Upper lobe of left lung (tissue), 6 donors: Measurements from ENCODE around the gene TM4SF18. TPM values are rescaled to one million over a fixed set of nuclear protein-coding genes. Genes with fewer than 3 reads are reported as not detected.

Experiments used
- ATAC-seq, 2 donors: fragments of 200-7000 bp; cut with Tn5 transposase; one replicate each; pipeline ENCODE4 v1.9.1; 2022; ENCODE audit warnings: mild to moderate bottlenecking in 2 of 2, moderate library complexity in 2 of 2; ENCODE audit not compliant: low FRiP score in 2 of 2
- DNase-seq, 2 donors: peaks; one replicate each; pipeline ENCODE4 v3.0.0-alpha.2; 2019 to 2020
- H3K27ac ChIP-seq, 4 donors: fragments of 200-600 bp; sonication (generic); one replicate each; pipeline ENCODE4 v1.5.1; 2016 to 2019
- H3K27me3 ChIP-seq, 4 donors: fragments of 200-600 bp; sonication (generic); one replicate each; pipeline ENCODE4 v1.5.1; 2017 to 2019
- H3K36me3 ChIP-seq, 4 donors: fragments of 200-600 bp; sonication (generic); one replicate each; pipeline ENCODE4 v1.5.1; 2016 to 2019
- H3K4me1 ChIP-seq, 4 donors: fragments of 200-600 bp; sonication (generic); one replicate each; pipeline ENCODE4 v1.5.1; 2018 to 2019
- H3K4me3 ChIP-seq, 4 donors: fragments of 200-600 bp; sonication (generic); one replicate each; pipeline ENCODE4 v1.5.1; 2017 to 2019; ENCODE audit warnings: mild to moderate bottlenecking in 2 of 4, moderate library complexity in 1 of 4
- H3K9me3 ChIP-seq, 4 donors: fragments of 200-600 bp; sonication (generic); one replicate each; pipeline ENCODE4 v1.5.1; 2018 to 2019
- EP300 ChIP-seq, 4 donors: sonication (generic); formaldehyde crosslinking; IDR thresholded peaks; one replicate each; pipeline ENCODE4 v1.5.1; 2017; ENCODE audit warnings: antibody characterized with exemption in 4 of 4, control low read depth in 2 of 4
- POLR2A ChIP-seq, 4 donors: fragments of 450-650 bp; IDR thresholded peaks; one replicate each; pipeline ENCODE4 v1.5.1; 2016 to 2017; ENCODE audit warnings: antibody characterized with exemption in 4 of 4, mild to moderate bottlenecking in 2 of 4
- POLR2AphosphoS5 ChIP-seq, 2 donors: sonication (generic); formaldehyde crosslinking; IDR thresholded peaks; one replicate each; pipeline ENCODE4 v1.5.1; 2017; ENCODE audit warnings: antibody characterized with exemption in 2 of 2
- WGBS, 2 donors: methylation state at CpG; one replicate each; pipeline ENCODE4 v1.1.5; 2017 to 2018; 5-methylcytosine and 5-hydroxymethylcytosine counted together
- total RNA-seq, 6 donors: library from RNA; depleted of rRNA in 4 of 6; stranded (reverse); fragments of >200 nt in 4 of 6; gene quantifications; one replicate each; pipeline versions ENCODE4 v1.1.0 to v1.2.1, GENCODE V29; 2016 to 2021
- TF ChIP-seq, protein P1 (sequence below), 6 experiments: fragments of 450-650 bp in 4 of 6; fragments of 200-600 bp in 2 of 6; sonication (generic) in 2 of 6; IDR thresholded peaks; one replicate each; pipeline ENCODE4 v1.5.1; 2016 to 2019; ENCODE audit warnings: antibody characterized with exemption in 6 of 6
- donor health status: DM: no; HTN: no; CAD: no; lungs with moderate emphysema.
- donor health status: DM: no; HTN: yes; CAD: no; lungs with severe emphysema.

The TM4SF18 gene
- total RNA-seq, 6 donors from 2014 or later: 0.55 to 16.6 (median 2.5) TPM

DNA sequence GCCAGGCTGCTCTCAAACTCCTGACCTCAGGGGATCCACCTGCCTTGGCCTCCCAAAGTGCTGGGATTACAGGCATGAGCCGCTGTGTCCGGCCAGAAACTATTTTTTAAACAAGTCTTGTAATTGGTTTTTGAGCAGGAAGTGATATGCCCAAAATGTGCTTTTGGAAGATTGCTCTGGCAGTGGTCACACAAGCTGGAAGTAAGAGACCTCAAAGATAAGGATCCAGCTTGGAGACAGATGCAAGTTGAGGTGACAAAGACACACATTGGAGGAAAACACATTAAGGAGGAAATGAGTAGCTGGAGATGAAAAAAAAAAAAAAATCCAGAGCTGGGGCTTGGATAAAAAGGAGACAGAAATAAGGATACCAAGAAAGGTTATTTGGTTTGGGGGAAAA lies 6.3 kb downstream of the TM4SF18 start:
- WGBS, 2 donors: 47 to 58% methylated on average over 2 of the region's 2 CpGs
- H3K4me1 ChIP-seq: no peaks in the 10 kb centered on the region
- no peak for TF ChIP-seq POLR2AphosphoS5 (IDR thresholded peaks at IDR 0.05)
- no peak for TF ChIP-seq EP300 (IDR thresholded peaks at IDR 0.05)
- TF ChIP-seq POLR2A (IDR thresholded peaks at IDR 0.05): no peak
- TF ChIP-seq, protein P1, sequence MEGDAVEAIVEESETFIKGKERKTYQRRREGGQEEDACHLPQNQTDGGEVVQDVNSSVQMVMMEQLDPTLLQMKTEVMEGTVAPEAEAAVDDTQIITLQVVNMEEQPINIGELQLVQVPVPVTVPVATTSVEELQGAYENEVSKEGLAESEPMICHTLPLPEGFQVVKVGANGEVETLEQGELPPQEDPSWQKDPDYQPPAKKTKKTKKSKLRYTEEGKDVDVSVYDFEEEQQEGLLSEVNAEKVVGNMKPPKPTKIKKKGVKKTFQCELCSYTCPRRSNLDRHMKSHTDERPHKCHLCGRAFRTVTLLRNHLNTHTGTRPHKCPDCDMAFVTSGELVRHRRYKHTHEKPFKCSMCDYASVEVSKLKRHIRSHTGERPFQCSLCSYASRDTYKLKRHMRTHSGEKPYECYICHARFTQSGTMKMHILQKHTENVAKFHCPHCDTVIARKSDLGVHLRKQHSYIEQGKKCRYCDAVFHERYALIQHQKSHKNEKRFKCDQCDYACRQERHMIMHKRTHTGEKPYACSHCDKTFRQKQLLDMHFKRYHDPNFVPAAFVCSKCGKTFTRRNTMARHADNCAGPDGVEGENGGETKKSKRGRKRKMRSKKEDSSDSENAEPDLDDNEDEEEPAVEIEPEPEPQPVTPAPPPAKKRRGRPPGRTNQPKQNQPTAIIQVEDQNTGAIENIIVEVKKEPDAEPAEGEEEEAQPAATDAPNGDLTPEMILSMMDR (IDR thresholded peaks at IDR 0.05): no peak

DNA sequence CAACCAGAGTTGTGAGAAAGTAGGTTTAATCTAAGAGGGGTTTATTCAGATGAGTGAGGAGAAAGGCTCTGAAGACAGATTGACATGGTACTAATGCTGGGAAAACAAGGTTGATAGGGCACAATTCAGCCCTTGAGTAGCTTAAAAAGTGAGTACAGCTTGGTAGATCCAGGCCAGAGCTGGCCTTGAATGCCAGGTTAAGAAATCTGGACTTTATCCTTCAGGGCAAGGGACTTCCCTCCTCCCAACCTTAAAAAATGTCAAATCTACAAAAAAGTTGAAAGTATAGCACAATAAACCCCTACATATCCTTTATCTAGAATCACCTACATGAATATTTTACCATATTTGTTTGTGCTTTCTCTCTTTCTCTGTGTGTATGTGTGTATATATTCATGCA lies 7.9 kb downstream of the TM4SF18 start:
- DNase-seq: no peak
- no peaks in the 10 kb centered on the region for H3K27me3 ChIP-seq
- ATAC-seq: no peak
- no peak overlapping the region for H3K27ac ChIP-seq
- no peaks in the 10 kb centered on the region for H3K36me3 ChIP-seq
- no peaks in the 10 kb centered on the region for H3K4me1 ChIP-seq
- no peak overlapping the region for H3K4me3 ChIP-seq
- TF ChIP-seq, protein P1 (IDR thresholded peaks at IDR 0.05): no peak
- TF ChIP-seq POLR2AphosphoS5 (IDR thresholded peaks at IDR 0.05) (no peak), POLR2A (IDR thresholded peaks at IDR 0.05) (no peak), EP300 (IDR thresholded peaks at IDR 0.05) (no peak)
- no peaks in the 10 kb centered on the region for H3K9me3 ChIP-seq

More for the DNA sequence above, 6.3 kb downstream of the TM4SF18 start:
- Histone ChIP-seq H3K4me3 (no peak overlapping the region), H3K36me3 (no peaks in the 10 kb centered on the region), H3K27ac (no peak overlapping the region), H3K27me3 (no peaks in the 10 kb centered on the region), H3K9me3 (no peaks in the 10 kb centered on the region)
- DNase-seq (no peak), ATAC-seq (no peak)

DNA sequence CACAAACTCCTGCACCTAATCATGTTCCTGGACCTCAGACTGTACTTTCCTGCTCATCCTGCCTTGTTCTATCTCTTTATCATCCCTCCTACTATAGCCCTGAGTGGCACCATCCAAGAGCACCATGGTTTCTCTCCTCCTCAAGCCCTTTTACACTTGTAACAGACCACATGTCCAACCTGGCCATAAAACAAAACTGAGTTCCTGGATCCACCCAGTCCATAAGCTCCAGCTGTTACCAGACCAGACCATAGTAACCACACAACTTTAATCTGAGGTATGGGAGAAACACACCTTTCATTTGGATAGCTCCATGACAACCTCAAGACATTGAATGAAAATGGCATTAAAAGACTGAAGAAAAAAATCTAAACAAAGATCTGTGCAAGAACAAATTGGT lies 9.1 kb downstream of the TM4SF18 start:
- Histone ChIP-seq H3K27ac (no peak overlapping the region), H3K27me3 (no peaks in the 10 kb centered on the region), H3K4me1 (no peaks in the 10 kb centered on the region), H3K9me3 (no peaks in the 10 kb centered on the region), H3K4me3 (no peak overlapping the region), H3K36me3 (no peaks in the 10 kb centered on the region)
- ATAC-seq (no peak), DNase-seq (no peak)
- TF ChIP-seq, protein P1 (IDR thresholded peaks at IDR 0.05): no peak
- TF ChIP-seq EP300 (IDR thresholded peaks at IDR 0.05): no peak
- TF ChIP-seq POLR2AphosphoS5 (IDR thresholded peaks at IDR 0.05): no peak
- TF ChIP-seq POLR2A (IDR thresholded peaks at IDR 0.05): no peak

DNA sequence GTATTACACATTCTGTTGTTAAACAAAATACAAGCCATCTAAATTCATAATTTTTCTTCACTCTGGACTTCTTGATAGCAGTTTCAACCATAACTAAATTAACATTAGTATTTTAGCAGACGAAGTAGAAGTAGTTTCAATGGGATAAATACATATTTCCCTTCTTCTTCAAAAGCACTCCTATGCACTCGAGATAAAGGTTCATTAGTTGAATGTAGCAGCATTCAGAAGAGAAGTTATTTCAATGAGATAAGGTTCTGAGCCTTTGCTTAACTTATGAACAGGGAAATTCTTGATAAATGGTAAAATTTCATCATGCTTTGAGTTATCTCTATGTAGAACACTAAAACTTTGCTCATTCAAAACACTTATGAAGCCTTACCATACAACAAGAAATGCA lies 11.8 kb downstream of the TM4SF18 start:
- no peak overlapping the region for H3K27ac ChIP-seq
- ATAC-seq: no peak
- H3K4me3 ChIP-seq: no peak overlapping the region

DNA sequence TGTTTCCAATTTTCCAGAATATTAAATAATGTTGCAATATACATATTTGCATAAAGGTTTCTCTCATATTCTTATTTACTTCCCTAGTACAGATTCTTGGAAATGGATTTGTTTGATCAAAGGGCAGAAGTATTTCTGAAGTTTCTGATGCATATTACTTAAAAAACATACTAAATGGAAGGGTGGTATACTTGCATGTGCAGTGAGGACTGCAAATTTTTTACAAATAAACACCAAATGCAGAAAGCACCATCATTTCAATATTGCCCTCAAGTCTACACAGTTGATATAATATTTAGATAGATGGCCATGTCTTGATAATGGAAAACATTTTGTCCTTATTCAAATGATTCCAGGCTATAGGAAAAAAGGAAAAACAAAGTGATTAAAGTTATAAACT lies 12.3 kb downstream of the TM4SF18 start:
- ATAC-seq (no peak), DNase-seq (no peak)
- TF ChIP-seq, protein P1 (IDR thresholded peaks at IDR 0.05): no peak
- TF ChIP-seq POLR2A (IDR thresholded peaks at IDR 0.05): no peak
- no peak for TF ChIP-seq POLR2AphosphoS5 (IDR thresholded peaks at IDR 0.05)
- no peak for TF ChIP-seq EP300 (IDR thresholded peaks at IDR 0.05)
- H3K36me3 ChIP-seq: no peaks in the 10 kb centered on the region
- H3K4me3 ChIP-seq: no peak overlapping the region
- no peaks in the 10 kb centered on the region for H3K9me3 ChIP-seq
- H3K27me3 ChIP-seq: no peaks in the 10 kb centered on the region
- H3K4me1 ChIP-seq: no peaks in the 10 kb centered on the region
- no peak overlapping the region for H3K27ac ChIP-seq

More for the DNA sequence above, 11.8 kb downstream of the TM4SF18 start:
- no peaks in the 10 kb centered on the region for H3K27me3 ChIP-seq
- 66 to 76% methylated on average over 2 of the region's 2 CpGs for WGBS, 2 donors
- DNase-seq: no peak
- H3K36me3 ChIP-seq: no peaks in the 10 kb centered on the region
- H3K9me3 ChIP-seq: no peaks in the 10 kb centered on the region
- TF ChIP-seq POLR2AphosphoS5 (IDR thresholded peaks at IDR 0.05): no peak
- no peak for TF ChIP-seq POLR2A (IDR thresholded peaks at IDR 0.05)
- TF ChIP-seq, protein P1 (IDR thresholded peaks at IDR 0.05): no peak
- TF ChIP-seq EP300 (IDR thresholded peaks at IDR 0.05): no peak
- H3K4me1 ChIP-seq: no peaks in the 10 kb centered on the region
